Caco-2 (cell line): ENCODE data around the gene SPATA21. TPM values are rescaled to one million over a fixed set of nuclear protein-coding genes. Genes with fewer than 3 reads are reported as not detected.

Experiments
- BruUV-seq: library from RNA; stranded (reverse); fragments of 400-500 nt; replicated peaks from 2 replicates; lab custom pipeline; 2021; lab: Mats Ljungman, UMichigan
- CTCF ChIA-PET: fragments of 300-600 bp; sonication (Branson Sonifier 250); formaldehyde crosslinking; loops from one replicate; lab custom pipeline; 2022; ENCODE audit warnings: antibody characterized with exemption; lab: Charles Lee
- POLR2A ChIA-PET: fragments of 300-600 bp; sonication (Branson Sonifier 250); formaldehyde crosslinking; loops from one replicate; lab custom pipeline; 2022; ENCODE audit warnings: antibody characterized with exemption; lab: Charles Lee
- DNase-seq, 2 experiments: peaks; one replicate each; pipeline versions ENCODE4 v3.0.0 to v3.0.0-alpha.2; 2020 to 2022
- H3K27me3 ChIP-seq: replicated peaks from 2 replicates; pipeline ENCODE4 v1.6.0; 2011; ENCODE audit warnings: low read length; ENCODE audit not compliant: control insufficient read depth, insufficient read depth
- H3K36me3 ChIP-seq: 2 replicates; pipeline ENCODE4 v1.5.1; 2011; ENCODE audit warnings: low read length; ENCODE audit not compliant: control insufficient read depth, insufficient read depth
- H3K4me1 ChIP-seq: fragments of 250-450 bp; sonication (Bioruptor Pico); 2 replicates; pipeline ENCODE4 v1.5.1; 2020; ENCODE audit warnings: mild to moderate bottlenecking
- H3K4me3 ChIP-seq: 2 replicates; pipeline ENCODE4 v1.5.1; 2011; ENCODE audit warnings: low read depth, mild to moderate bottlenecking, control low read depth, low read length
- H3K9me3 ChIP-seq: fragments of 250-450 bp; sonication (Bioruptor Pico); 2 replicates; pipeline ENCODE4 v1.5.1; 2020; ENCODE audit warnings: mild to moderate bottlenecking, moderate library complexity
- H3K27ac Mint-ChIP-seq: one replicate; pipeline ENCODE4 v1.8.0; 2022; ENCODE audit warnings: mixed read lengths; ENCODE audit not compliant: unreplicated experiment
- H3K27me3 Mint-ChIP-seq: one replicate; pipeline ENCODE4 v1.8.0; 2022; ENCODE audit warnings: mixed read lengths; ENCODE audit not compliant: insufficient read depth, unreplicated experiment
- H3K36me3 Mint-ChIP-seq: one replicate; pipeline ENCODE4 v1.8.0; 2022; ENCODE audit warnings: mild to moderate bottlenecking, mixed read lengths; ENCODE audit not compliant: insufficient read depth, unreplicated experiment
- H3K4me1 Mint-ChIP-seq: one replicate; pipeline ENCODE4 v1.8.0; 2022; ENCODE audit warnings: low read depth, mixed read lengths; ENCODE audit not compliant: unreplicated experiment
- H3K4me3 Mint-ChIP-seq: one replicate; pipeline ENCODE4 v1.8.0; 2022; ENCODE audit warnings: mild to moderate bottlenecking, moderate library complexity, mixed read lengths; ENCODE audit not compliant: unreplicated experiment
- H3K9me3 Mint-ChIP-seq: one replicate; pipeline ENCODE4 v1.8.0; 2022; ENCODE audit warnings: mixed read lengths; ENCODE audit not compliant: unreplicated experiment
- CTCF ChIP-seq, 2 experiments: fragments of 200-600 bp in 1 of 2; IDR thresholded peaks; 1 replicate in 1 of 2; 2 replicates in 1 of 2; pipeline versions ENCODE4 v1.5.1 to v1.8.0; 2011 to 2022; ENCODE audit warnings: antibody characterized with exemption in 1 of 2, control low read depth in 1 of 2, inconsistent platforms in 1 of 2, low read depth in 1 of 2, low read length in 1 of 2, mild to moderate bottlenecking in 1 of 2, moderate library complexity in 1 of 2; ENCODE audit not compliant: insufficient read depth in 1 of 2, severe bottlenecking in 1 of 2, unreplicated experiment in 1 of 2
- intact Hi-C: fragments of 100-400 bp; cut with micrococcal nuclease; formaldehyde crosslinking; loops from one replicate; pipeline ENCODE4 v1.10.0; 2022; ENCODE audit not compliant: unreplicated experiment
- total RNA-seq: library from RNA; stranded (reverse); gene quantifications from 2 replicates; pipeline ENCODE4 v1.2.3, GENCODE V29; 2022

Gene SPATA21
- total RNA-seq, 1 experiment from 2014 or later: not detected

GRCh38 chr1:16434501-16434900 is 2.7 kb downstream of the SPATA21 start:
- no peaks in the 10 kb centered on the region for H3K36me3 Mint-ChIP-seq
- H3K27me3 ChIP-seq: no peaks in the 10 kb centered on the region
- no peak overlapping the region for H3K4me3 ChIP-seq
- CTCF ChIA-PET: no interaction called here
- POLR2A ChIA-PET: no interaction called here
- H3K4me1 Mint-ChIP-seq: no peaks in the 10 kb centered on the region
- no peaks in the 10 kb centered on the region for H3K36me3 ChIP-seq
- no peaks in the 10 kb centered on the region for H3K4me1 ChIP-seq
- no peak for TF ChIP-seq CTCF (IDR thresholded peaks at IDR 0.05; ENCODE audit: insufficient read depth in 1 of 2, low read depth in 1 of 2, low read length in 1 of 2, severe bottlenecking in 1 of 2, unreplicated experiment in 1 of 2)
- H3K9me3 ChIP-seq: no peaks in the 10 kb centered on the region
- BruUV-seq: no TSS peak
- no peak for DNase-seq
- no peak overlapping the region for H3K27ac Mint-ChIP-seq
- no peaks in the 10 kb centered on the region for H3K9me3 Mint-ChIP-seq
- H3K4me3 Mint-ChIP-seq: no peak overlapping the region
- intact Hi-C loops: no loop called here
- peaks cover 4% of the 10 kb centered on the region for H3K27me3 Mint-ChIP-seq

GRCh38 chr1:16434007-16434406 is 3.2 kb downstream of the SPATA21 start:
- H3K4me1 Mint-ChIP-seq: no peaks in the 10 kb centered on the region
- H3K27me3 Mint-ChIP-seq: peaks cover 4% of the 10 kb centered on the region
- Histone ChIP-seq H3K36me3 (no peaks in the 10 kb centered on the region), H3K27me3 (no peaks in the 10 kb centered on the region), H3K4me1 (no peaks in the 10 kb centered on the region), H3K4me3 (no peak overlapping the region), H3K9me3 (no peaks in the 10 kb centered on the region)
- no peak overlapping the region for H3K4me3 Mint-ChIP-seq
- no TSS peak for BruUV-seq
- H3K27ac Mint-ChIP-seq: no peak overlapping the region
- H3K36me3 Mint-ChIP-seq: no peaks in the 10 kb centered on the region
- intact Hi-C loops: no loop called here
- ChIA-PET CTCF (no interaction called here), POLR2A (no interaction called here)
- no peaks in the 10 kb centered on the region for H3K9me3 Mint-ChIP-seq
- DNase-seq: no peak
- TF ChIP-seq CTCF (IDR thresholded peaks at IDR 0.05; ENCODE audit: insufficient read depth in 1 of 2, low read depth in 1 of 2, low read length in 1 of 2, severe bottlenecking in 1 of 2, unreplicated experiment in 1 of 2): no peak

DNA sequence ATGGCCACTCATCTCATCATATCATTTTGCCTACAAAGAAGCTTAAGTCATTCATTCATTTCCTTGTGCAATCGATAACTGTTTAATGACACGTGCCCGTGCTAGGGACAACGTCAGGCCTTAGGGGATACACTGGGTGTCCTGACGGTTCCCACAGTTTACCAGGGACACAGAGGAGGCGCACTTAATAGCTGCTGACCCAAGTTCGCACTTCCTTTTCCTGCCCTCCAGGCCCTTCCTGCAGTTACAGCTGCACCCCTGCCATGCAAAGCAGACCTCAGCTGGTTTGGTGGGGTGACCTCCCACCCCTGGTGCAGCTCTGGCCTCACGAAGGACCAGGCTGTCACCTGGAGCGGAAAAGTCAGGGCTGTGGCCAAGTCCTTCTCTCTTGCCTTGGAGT is 4.2 kb downstream of the SPATA21 start:
- ChIA-PET CTCF (no interaction called here), POLR2A (no interaction called here)
- no peaks in the 10 kb centered on the region for H3K9me3 Mint-ChIP-seq
- no peak overlapping the region for H3K27ac Mint-ChIP-seq
- H3K27me3 ChIP-seq: no peaks in the 10 kb centered on the region
- H3K4me1 Mint-ChIP-seq: no peaks in the 10 kb centered on the region
- no peak overlapping the region for H3K4me3 Mint-ChIP-seq
- no TSS peak for BruUV-seq
- no peaks in the 10 kb centered on the region for H3K9me3 ChIP-seq
- peaks cover 4% of the 10 kb centered on the region for H3K27me3 Mint-ChIP-seq
- H3K4me1 ChIP-seq: no peaks in the 10 kb centered on the region
- DNase-seq: no peak
- H3K4me3 ChIP-seq: no peak overlapping the region
- TF ChIP-seq CTCF (IDR thresholded peaks at IDR 0.05; ENCODE audit: insufficient read depth in 1 of 2, low read depth in 1 of 2, low read length in 1 of 2, severe bottlenecking in 1 of 2, unreplicated experiment in 1 of 2): no peak
- no peaks in the 10 kb centered on the region for H3K36me3 Mint-ChIP-seq
- intact Hi-C loops: no loop called here
- no peaks in the 10 kb centered on the region for H3K36me3 ChIP-seq
